NAMALWA (cell line): Measurements from ENCODE around the gene TMEM232.
"Not testable (repeated sequence)": the region's sequence is repeated elsewhere in the genome, so short reads cannot be mapped to it uniquely, and the experiment has no call there.

ENCODE experiments used
- DNase-seq: peaks from one replicate; pipeline ENCODE4 v3.0.0-alpha.2; 2015; ENCODE audit warnings: low spot score

TMEM232 gene

DNA sequence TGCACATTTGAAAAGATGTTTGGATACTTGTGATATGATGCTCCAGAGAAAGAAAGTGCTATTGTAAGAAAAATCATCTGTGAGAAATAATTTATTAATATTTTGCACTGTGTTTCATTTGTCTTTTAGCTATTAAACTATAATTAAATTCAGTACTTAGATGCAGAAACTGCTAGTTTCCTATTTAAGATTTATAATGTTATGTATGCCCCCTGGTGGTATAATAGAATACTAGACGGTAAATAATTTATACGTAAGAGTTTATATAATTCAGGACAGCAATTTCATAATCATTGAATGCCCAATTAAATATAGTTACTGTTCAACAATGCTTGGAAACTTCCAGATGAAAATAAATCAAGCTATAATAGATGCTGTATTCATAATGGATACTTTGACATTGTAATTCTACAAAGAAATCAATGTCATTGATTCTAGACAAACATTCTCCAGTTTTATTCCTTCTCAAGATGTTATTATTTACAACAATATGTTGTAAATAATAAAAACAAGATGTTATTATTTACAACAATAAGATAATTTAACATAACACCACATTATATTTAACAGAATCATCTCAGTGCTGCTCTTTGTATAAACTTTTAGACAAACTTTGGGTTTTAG, 101.0 kb downstream of the TMEM232 start:
- peak; percentile 55 for DNase-seq

DNA sequence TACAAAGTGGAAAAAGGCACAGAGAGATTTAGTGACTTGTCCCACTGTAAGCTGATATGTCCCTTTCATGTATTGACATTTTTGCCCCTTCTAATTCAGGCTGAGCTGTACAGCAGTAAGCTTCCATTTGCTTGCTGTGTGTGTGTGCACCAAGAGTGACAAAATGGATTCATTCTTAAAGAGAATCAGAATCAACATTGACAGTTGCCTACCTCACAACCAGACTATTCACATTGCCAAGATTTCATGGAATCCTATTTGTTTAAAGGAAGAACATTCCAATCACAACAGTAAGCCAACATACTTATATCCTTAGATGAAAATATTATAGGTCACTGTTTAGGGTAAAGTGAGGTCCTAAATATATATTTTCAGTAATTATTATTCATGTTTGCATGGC, 102.6 kb downstream of the TMEM232 start:
- DNase-seq: no peak

DNA sequence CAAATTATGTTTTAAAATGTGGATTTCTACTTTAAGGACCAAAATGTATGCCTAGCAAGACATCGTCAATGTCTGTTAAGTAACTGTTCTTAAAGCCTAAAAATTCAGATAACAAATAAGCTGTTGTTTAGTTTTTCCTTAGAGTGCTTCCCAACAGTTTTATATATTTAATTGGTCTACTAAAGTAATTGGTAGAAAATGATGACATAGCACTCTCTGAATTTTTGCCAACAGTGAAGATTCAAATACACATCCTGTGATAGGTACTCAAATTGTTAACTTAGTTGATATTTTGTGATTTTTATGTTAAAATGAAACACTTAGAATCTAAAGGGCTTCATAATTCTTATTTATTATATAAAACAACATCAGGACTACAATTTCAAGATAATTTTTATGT, 107.5 kb downstream of the TMEM232 start:
- no peak for DNase-seq

DNA sequence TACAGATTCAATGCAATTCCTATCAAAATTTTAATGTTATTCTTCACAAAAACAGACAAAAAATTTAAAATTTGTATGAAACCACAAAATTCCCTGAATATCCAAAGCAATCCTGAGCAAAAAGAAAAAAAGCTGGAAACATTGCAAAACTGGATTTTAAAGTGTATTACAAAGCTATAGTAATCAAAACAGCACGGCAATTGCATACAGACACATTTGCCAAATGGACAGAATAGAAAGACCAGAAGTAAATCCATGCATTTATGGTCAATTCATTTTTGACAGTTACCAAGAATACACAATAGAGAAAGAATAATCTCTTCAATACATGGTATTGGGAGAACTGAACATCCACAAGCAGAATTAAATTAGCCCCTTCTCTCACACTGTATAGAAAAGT, 110.5 kb downstream of the TMEM232 start:
- DNase-seq: no peak

DNA sequence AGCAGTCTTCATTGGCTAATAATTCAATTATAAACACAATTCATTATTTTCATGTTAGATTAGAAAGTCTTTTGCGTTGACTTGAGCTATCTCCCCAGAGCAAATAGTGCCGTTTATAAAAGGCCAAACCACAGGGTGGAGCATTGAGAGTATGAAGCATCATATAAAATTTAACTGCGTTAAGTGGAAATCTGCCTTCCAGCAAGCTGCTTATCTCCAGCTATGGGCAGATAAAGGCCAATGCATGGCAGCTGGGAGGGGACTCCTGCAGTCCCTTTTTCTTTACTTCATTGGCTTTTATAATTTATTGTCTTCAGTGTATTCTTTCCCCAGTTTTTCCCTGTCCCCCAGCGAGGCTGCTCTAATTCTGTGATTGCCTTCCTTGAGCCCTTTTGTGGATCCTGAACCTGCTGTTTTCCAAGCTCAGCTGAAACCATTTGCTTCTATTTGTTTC, 113.7 kb downstream of the TMEM232 start:
- no peak for DNase-seq

DNA sequence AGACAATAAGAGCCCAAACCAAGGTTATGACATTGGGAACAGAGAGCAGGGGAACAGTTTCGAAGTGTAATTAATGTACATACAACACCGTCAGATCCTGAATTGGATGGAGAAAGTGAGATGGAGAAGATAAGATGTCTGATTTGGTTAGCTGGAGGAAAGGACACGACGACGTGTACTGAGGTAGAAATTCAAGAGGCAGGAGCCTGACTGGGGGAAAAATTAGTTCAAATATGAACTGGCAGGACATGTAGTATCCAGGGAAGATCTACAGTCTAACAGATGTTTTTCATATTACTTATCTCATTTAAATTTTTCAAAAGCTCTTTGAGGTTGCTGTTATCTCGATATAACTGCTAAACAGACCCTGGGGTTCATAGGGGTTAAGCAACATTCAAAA, 114.7 kb downstream of the TMEM232 start:
- no peak for DNase-seq

DNA sequence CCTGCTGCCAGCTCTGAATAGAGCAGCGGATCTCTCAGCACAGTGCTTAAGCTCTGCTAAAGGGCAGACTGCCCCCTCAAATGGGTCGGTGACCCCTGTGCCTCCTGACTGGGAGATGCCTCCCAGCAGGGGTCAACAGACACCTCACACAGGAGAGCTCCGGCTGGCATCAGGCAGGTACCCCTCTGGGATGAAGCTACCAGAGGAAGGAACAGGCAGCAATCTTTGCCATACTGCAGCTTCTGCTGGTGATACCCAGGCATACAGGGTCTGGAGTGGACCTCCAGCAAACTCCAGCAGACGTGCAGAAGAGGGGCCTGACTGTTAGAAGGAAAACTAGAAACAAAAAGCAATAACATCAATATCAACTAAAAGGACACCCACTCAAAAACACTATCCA, 131.6 kb downstream of the TMEM232 start:
- no peak for DNase-seq

DNA sequence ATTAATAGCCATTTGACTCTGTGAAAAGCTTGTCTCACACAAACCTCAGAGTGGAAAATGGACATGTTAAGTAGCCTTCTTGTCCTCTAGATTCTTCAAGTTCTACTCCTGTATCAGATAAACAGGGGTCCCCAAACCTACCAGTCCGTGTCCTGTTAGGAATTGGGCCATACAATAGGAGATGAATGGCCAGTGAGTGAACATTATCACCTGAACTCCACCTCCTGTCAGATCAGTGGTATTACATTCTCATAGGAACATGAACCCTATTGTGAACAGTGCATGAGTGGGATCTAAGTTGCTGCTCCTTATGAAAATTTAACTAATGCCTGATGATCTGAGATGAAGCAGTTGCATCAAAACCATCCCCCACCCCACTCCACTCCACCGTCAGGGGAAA, 136.3 kb downstream of the TMEM232 start:
- peak; percentile 37 for DNase-seq

DNA sequence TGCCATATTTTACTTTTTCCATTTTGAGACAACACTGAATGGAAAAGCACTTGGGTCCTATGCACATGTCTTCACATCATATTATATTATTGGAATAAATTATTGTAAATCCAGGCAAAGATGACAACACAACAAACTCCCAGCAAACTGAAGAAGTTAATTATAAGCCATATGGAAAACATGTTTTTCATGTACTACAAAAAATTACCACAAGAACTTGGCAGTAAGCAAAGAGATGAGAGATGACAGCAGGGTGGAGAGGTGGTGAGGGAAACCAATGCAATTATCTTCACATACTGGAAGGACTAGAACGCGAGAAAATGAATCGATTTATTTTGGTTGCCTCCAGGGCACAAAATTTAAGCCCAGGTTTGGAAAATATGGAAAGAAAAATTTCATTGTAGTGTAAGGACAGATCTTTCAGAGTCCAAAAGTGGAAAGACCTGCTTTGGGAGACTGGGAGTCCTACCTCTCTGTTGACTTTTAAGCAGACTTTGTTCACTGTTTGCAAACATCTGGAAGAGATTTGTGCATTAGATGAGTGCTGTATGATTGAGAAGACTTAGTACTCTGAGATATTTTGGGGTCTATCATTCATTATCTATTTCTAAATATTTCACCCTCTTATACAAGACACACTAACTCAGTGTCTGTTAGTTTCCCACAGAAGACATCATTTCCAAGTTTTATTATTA, 138.0 kb downstream of the TMEM232 start:
- no peak for DNase-seq

DNA sequence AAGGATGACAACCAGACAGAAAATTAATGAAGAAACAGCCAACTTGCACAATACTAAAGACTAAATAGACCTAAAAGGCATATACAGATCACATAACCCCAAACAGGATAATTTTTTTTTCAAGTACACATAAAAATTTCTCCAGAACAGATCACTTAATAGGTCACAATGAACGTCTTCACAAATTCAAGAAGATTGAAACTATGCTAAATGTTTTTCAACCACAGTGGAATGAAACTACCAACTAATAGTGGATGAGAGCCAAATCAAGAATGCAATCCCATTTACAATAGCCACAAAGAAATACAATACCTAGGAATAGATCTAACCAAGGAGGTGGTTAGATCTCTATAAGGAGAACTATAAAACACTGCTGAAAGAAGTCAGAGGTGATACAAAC, 145.8 kb downstream of the TMEM232 start:
- DNase-seq: no peak

DNA sequence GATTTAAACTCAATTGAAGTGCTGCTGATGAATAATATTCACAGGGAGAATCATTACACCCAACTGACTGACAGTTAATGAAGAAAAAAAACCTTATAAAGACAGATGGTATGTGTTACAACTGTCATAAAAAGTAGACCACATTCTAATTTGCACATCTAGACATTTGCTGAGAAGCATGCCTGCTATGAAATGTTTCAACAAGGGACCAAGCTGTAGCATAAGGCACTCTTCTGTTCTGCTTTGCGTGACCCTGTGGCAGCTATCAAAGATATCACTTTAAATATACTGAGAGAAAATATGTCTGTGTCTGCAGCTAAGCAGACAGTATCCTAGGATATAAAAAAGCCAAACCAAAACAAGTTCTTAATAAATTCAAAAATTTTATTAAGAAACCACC, 153.7 kb downstream of the TMEM232 start:
- no peak for DNase-seq

DNA sequence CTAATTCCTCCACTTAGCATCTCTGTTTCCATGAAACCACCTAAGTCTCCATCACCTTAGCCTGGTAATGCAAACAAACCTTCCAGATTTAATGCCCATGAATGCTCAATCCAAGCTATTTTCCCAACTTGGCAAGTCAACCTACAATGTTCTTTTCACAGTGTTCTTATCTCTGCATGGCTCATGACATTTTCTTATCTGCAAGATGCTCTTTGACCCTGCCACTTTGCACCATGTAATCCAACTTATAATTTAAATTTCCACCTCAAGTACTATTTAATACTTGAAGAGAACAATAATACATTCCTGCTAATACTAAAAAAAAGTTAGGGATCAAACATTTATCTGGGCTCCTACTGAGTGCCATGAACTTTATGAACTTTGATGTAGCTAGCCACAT, 164.3 kb downstream of the TMEM232 start:
- no peak for DNase-seq

DNA sequence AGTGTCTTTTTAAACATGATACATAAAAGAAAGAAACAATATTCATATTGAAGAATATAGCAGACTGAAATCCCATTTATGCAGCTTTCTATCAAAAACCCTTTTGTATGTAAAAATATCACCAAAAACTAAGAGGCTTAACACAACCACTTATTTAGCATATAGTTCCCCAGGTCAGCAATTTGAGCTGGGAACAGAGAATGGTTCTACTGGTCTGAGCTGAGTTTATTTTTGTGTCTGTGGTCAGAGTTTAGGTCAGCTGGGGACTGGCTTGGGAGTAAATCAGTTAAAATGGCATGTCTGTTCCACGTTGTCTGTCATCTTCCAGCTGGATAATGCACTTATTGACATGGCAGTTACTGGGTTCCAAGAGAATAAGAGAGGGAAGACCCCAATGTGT, 165.0 kb downstream of the TMEM232 start:
- no peak for DNase-seq

DNA sequence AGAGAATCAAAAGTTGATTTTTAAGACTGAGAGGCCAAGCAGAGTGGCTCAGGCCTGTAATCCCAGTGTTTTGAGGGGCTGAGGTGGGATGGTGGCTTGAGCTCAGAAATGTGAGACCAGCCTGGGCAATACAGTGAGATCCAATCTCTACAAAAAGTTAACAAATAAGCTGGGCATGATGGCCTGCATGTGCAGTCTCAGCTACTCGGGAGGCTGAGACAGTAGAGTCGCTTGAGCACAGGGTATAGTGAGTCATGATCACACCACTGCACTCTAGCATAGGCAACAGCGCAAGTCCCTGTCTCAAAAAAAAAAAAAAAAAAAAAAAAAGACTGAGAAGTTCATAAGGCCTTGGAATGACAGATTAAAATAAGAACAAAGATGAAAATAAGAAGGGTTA, 177.2 kb downstream of the TMEM232 start:
- DNase-seq: no peak

DNA sequence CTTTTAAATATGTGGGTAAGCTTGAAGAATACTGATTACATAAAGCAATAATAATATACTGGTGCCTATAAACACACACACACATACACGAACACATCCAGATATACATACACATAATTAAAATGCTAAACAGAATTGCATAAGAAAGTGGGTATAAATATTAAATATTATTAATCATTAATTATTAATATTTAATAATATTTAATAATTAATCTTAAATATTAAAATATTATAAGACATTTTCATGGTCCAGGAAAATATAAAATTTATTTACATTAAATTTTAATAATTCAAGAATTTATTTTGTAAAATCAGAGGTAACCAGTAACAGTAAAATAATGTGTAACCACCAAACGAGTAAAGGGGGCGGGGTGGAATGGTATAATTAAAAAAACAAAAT, 178.3 kb downstream of the TMEM232 start:
- DNase-seq: no peak

DNA sequence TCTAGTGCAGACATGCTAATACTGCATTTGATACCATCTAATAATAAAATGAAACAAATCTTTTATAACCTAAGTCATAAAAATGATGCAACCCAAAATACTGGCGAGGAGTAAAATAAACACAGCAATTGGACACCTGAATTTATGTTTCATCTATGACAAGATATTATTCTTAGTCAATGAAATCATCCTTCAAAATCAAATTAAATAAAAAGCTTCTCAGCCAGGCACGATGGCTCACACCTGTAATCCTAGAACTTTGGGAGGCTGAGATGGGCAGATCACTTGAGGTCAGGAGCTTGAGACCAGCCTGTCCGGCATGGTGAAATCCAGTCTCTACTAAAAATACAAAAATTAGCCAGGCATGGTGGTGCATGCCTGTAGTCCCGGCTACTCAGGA, 179.0 kb downstream of the TMEM232 start:
- DNase-seq: no peak

DNA sequence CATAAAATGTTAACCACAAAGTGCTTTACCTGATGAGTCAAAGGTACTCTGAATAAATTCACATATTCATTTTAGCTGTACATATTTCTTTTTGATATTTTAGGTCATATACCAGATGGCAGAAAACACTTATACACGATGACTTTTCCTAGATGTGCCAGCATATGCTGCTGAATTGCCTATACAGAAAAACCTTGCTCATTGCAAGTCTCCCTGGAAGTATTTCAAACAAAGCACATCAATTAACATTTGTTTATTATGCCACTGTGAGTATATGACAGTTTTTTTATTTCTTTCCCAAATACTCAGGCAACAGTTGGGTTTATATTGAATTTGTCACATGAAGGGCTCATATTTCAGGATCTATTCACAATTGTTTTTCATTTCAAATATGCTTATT, 180.8 kb downstream of the TMEM232 start:
- DNase-seq: no peak

DNA sequence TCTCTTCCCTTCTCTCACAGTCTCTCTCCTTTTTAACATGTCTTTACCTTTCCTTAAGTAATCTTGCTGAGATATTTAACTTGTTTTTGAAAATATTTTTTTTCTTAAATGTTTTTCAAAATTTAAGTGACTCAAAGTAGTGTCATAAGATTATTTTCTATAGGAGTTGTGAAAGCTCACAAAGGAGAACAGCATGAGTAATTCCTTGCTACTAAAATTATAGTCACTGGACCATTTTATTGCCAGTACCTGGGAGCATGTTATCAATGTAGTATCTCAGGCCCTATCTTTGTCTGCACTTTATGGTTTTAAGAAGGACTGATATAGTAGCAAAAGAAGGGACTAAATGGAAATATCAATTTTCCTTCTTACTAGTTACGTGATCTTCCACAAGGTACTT, 181.9 kb downstream of the TMEM232 start:
- no peak for DNase-seq

DNA sequence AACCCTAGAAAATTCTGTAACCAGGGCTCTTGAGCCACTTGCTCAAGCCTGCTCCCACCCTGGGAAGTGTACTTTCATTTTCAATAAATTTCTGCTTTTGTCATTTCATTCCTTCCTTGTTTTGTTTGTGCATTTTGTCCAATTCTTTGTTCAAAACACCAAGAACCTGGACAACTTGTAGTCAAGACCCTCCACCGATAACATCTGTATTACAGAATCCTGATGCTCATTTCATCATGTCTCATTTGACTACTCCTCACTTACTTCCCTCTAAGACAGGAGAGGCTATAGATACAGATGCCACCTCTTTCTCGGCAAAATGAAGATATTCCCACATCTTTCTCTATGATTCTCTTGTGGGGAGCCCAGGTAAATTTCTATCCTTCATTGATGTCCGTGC, 183.5 kb downstream of the TMEM232 start:
- DNase-seq: no peak

DNA sequence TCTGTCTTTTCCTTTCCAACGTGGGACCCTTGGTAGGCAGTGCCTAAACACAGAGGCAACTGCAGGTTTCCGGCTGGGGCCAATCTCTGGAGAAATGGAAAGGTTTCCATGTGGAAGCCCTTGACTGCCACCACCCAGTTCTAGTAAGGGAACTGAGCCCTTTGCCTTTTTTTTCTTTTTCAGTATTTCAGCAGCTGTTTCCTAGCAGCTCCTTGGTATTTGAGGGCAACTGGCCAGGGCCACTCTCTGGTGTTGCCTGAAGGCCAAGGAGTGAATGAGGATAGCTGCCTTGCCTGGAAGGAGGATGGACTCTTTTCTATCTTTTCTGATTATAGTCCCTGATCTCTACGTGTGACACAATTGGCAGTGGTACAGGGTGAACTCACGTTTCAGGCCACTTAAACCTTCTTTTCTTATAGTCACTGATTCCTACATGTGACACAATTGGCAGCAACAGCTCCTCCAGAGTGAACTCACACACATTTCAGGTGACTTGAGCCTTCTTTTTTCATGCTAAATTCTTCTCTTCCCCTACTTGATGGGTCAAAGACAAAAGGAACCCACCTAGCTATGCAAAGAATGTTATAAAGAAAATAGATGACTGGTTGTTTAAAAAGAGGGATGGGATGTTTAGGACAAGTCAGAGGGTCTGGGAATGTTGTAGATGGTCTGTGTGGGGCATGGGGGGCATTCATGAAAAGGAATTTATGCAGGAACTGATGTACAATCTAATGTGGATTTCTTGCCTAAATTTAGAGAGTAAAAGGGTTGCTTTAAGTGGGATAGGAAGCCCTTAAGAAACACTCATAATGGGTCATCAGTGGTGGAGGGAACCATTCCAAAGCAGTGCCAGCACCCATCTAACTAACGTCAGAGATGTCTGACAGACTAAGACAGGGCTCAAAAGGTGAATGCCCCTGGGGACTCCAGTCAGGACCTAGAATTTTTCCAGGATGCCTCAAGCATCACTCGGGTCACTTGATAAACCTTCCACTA, 190.1 kb downstream of the TMEM232 start:
- DNase-seq: no peak

DNA sequence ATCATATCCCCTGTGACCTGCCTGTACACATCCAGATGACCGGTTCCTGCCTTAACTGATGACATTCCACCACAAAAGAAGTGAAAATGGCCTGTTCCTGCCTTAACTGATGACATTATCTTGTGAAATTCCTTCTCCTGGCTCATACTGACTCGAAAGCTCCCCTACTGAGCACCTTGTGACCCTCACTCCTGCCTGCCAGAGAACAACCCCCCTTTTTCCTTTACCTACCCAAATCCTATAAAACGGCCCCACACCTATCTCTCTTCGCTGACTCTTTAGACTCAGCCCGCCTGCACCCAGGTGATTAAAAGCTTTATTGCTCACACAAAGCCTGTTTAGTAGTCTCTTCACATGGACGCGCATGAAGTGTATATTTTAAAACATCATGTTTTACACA, 191.3 kb downstream of the TMEM232 start:
- not testable (repeated sequence) for DNase-seq

DNA sequence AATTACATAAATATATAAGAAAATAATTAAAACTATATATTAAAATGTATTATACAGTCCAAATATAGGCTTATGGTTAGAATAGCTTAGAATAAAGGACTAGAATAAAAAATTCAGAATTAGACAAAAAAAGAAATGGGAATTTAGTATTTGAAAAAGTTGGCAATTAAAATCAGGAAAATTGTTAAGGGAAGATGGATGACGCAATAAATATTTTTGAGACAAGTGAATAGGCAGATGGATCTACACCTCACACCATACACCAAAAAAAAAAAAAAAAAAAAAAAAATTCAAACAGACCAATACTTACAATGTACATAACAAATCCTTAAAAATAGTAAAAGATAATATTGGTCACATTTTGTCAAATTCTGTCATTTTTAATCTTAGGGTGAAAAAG, 200.7 kb downstream of the TMEM232 start:
- no peak for DNase-seq

DNA sequence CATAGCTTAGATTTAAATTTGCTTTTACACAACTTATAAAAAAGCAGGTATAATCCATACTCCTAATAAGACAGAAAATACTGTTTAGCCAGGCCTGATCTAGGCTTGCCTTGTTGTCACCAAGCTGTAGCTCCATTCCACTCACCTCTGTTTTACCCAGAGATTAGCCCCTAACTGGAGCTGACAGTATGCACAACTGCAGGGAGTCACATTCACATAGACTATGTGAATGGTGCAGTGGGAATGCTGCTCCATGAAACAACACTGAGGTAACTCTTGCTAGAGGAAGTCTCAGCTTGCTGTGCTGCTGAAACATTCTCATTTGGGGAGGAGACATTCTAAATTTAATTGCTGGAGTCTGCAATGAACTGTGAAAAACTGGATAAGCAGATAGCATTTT, 209.1 kb downstream of the TMEM232 start:
- DNase-seq: no peak
